ENCODE measurements around the gene CDK14.

DNA sequence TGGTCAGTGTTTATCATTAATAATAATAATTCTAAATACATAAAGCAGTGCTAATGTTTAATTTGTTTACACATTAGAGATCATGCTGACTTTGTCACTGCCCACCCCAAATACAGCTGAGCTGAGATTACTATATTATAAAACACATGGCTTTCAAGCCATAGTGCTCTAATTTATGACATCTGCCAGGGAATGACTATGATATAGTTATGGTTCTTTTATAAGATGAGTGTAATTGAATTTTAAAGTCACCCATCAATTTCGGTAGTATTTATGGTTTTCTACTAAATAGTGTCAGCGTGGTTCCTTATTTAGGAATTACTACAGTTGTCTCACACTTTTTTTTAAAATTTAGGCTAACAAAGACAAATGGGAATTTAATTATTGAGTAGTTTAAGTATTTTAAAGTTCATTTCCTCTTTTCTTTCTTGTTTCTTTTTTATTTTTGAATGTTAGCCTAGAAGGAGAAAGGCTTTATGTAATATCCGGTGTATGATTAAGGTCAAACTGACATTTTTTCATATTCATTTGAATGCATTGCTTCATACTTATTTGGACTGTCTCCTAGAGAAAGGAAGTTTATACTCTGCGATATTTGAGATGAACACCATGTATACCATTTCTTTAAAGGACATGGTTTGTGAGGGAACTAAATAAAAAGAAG is 3.9 kb downstream of the CDK14 start:
- TF ChIP-seq TAF1 (conservative IDR thresholded peaks at IDR 0.05) (no peak), SP1 (IDR thresholded peaks at IDR 0.05) (no peak), JUND (IDR thresholded peaks at IDR 0.05) (no peak), YY1 (IDR thresholded peaks at IDR 0.05) (no peak), RXRA (IDR thresholded peaks at IDR 0.05) (no peak), HNF4A (conservative IDR thresholded peaks at IDR 0.05) (no peak), GABPA (IDR thresholded peaks at IDR 0.05 in 1 of 2, conservative IDR thresholded peaks at IDR 0.05 in 1 of 2) (peak in 1 of 2 donors; percentile 17), RAD21 (IDR thresholded peaks at IDR 0.05) (no peak), EGR1 (IDR thresholded peaks at IDR 0.05; ENCODE audit: low read depth in 2 of 2) (no peak)
- TF ChIP-seq, protein P1, sequence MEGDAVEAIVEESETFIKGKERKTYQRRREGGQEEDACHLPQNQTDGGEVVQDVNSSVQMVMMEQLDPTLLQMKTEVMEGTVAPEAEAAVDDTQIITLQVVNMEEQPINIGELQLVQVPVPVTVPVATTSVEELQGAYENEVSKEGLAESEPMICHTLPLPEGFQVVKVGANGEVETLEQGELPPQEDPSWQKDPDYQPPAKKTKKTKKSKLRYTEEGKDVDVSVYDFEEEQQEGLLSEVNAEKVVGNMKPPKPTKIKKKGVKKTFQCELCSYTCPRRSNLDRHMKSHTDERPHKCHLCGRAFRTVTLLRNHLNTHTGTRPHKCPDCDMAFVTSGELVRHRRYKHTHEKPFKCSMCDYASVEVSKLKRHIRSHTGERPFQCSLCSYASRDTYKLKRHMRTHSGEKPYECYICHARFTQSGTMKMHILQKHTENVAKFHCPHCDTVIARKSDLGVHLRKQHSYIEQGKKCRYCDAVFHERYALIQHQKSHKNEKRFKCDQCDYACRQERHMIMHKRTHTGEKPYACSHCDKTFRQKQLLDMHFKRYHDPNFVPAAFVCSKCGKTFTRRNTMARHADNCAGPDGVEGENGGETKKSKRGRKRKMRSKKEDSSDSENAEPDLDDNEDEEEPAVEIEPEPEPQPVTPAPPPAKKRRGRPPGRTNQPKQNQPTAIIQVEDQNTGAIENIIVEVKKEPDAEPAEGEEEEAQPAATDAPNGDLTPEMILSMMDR (IDR thresholded peaks at IDR 0.05; ENCODE audit: low read depth, low read length, missing input control), result no peak
- TF ChIP-seq, protein P2, sequence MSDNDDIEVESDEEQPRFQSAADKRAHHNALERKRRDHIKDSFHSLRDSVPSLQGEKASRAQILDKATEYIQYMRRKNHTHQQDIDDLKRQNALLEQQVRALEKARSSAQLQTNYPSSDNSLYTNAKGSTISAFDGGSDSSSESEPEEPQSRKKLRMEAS (IDR thresholded peaks at IDR 0.05), result no peak
- TF ChIP-seq, protein P3, sequence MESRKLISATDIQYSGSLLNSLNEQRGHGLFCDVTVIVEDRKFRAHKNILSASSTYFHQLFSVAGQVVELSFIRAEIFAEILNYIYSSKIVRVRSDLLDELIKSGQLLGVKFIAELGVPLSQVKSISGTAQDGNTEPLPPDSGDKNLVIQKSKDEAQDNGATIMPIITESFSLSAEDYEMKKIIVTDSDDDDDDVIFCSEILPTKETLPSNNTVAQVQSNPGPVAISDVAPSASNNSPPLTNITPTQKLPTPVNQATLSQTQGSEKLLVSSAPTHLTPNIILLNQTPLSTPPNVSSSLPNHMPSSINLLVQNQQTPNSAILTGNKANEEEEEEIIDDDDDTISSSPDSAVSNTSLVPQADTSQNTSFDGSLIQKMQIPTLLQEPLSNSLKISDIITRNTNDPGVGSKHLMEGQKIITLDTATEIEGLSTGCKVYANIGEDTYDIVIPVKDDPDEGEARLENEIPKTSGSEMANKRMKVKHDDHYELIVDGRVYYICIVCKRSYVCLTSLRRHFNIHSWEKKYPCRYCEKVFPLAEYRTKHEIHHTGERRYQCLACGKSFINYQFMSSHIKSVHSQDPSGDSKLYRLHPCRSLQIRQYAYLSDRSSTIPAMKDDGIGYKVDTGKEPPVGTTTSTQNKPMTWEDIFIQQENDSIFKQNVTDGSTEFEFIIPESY (IDR thresholded peaks at IDR 0.05), result no peak
- TF ChIP-seq, protein P4, sequence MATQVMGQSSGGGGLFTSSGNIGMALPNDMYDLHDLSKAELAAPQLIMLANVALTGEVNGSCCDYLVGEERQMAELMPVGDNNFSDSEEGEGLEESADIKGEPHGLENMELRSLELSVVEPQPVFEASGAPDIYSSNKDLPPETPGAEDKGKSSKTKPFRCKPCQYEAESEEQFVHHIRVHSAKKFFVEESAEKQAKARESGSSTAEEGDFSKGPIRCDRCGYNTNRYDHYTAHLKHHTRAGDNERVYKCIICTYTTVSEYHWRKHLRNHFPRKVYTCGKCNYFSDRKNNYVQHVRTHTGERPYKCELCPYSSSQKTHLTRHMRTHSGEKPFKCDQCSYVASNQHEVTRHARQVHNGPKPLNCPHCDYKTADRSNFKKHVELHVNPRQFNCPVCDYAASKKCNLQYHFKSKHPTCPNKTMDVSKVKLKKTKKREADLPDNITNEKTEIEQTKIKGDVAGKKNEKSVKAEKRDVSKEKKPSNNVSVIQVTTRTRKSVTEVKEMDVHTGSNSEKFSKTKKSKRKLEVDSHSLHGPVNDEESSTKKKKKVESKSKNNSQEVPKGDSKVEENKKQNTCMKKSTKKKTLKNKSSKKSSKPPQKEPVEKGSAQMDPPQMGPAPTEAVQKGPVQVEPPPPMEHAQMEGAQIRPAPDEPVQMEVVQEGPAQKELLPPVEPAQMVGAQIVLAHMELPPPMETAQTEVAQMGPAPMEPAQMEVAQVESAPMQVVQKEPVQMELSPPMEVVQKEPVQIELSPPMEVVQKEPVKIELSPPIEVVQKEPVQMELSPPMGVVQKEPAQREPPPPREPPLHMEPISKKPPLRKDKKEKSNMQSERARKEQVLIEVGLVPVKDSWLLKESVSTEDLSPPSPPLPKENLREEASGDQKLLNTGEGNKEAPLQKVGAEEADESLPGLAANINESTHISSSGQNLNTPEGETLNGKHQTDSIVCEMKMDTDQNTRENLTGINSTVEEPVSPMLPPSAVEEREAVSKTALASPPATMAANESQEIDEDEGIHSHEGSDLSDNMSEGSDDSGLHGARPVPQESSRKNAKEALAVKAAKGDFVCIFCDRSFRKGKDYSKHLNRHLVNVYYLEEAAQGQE (IDR thresholded peaks at IDR 0.05), result no peak
